Activated naive CD4-positive, alpha-beta T cell (primary cell): ENCODE measurements around the gene IER3IP1.
"Not testable (repeated sequence)": the region's sequence is repeated elsewhere in the genome, so short reads cannot be mapped to it uniquely, and the experiment has no call there.

Experiments
- DNase-seq, 4 experiments: peaks; one replicate each; lab custom pipeline; 2025; lab: John Stamatoyannopoulos, UW

IER3IP1 gene

GRCh38 chr18:47158404-47158803 lies 17.8 kb downstream of the IER3IP1 start:
- DNase-seq = not testable (repeated sequence)

- no peak for DNase-seq
Observed at GRCh38 chr18:47151439-47151838, 24.7 kb downstream of the IER3IP1 start.

- DNase-seq = no peak
Observed at GRCh38 chr18:47150824-47151366, 25.3 kb downstream of the IER3IP1 start.

- peak; percentile 46 to 70 (median 50) for DNase-seq
Observed at GRCh38 chr18:47150029-47150823, 25.9 kb downstream of the IER3IP1 start, which contains the start of gene HDHD2. HDHD2 (minus strand) TSS chr18:47150500; CDS start chr18:47136439, 14,061 bp downstream.

GRCh38 chr18:47149457-47150028 lies 26.6 kb downstream of the IER3IP1 start:
- no peak for DNase-seq

GRCh38 chr18:47146206-47146605 lies 30.0 kb downstream of the IER3IP1 start:
- DNase-seq = no peak

GRCh38 chr18:47143899-47144485 lies 32.2 kb downstream of the IER3IP1 start:
- DNase-seq = no peak

GRCh38 chr18:47143153-47143552 lies 33.0 kb downstream of the IER3IP1 start:
- DNase-seq = no peak

- DNase-seq = no peak
Observed at GRCh38 chr18:47141289-47141688, 34.9 kb downstream of the IER3IP1 start.

- DNase-seq = no peak
Observed at GRCh38 chr18:47121146-47121545, 55.0 kb downstream of the IER3IP1 start.

- no peak for DNase-seq
Observed at GRCh38 chr18:47120428-47120827, 55.7 kb downstream of the IER3IP1 start.

GRCh38 chr18:47118981-47119380 lies 57.2 kb downstream of the IER3IP1 start:
- no peak for DNase-seq

GRCh38 chr18:47115205-47115604 lies 61.0 kb downstream of the IER3IP1 start:
- DNase-seq = no peak

GRCh38 chr18:47113796-47114540 lies 62.2 kb downstream of the IER3IP1 start:
- DNase-seq = no peak

- no peak for DNase-seq
Observed at GRCh38 chr18:47110492-47111274, 65.5 kb downstream of the IER3IP1 start.

GRCh38 chr18:47109720-47110119 lies 66.4 kb downstream of the IER3IP1 start:
- DNase-seq = no peak

- no peak for DNase-seq
Observed at GRCh38 chr18:47108998-47109405, 67.2 kb downstream of the IER3IP1 start.

- no peak for DNase-seq
Observed at GRCh38 chr18:47108373-47108772, 67.8 kb downstream of the IER3IP1 start.
